Skeletal muscle cell (primary cell): ENCODE data around the gene CTNS.
A peak's percentile ranks its signal among the peaks of the same experiment; 100 is the strongest.

Experiments
- DNase-seq: peaks from one replicate; pipeline ENCODE4 v3.0.0-alpha.2; 2010; ENCODE audit warnings: low read depth
- H3K4me3 ChIP-seq: 2 replicates; pipeline ENCODE4 v1.5.1; 2011; ENCODE audit warnings: low read depth, mild to moderate bottlenecking, control low read depth, low read length, moderate library complexity

Gene CTNS

GRCh38 chr17:3636154-3636907 is at the start of gene CTNS, which contains the start of gene SHPK:
TSS of gene CTNS (plus strand) at chr17:3636760. CDS start at chr17:3640207, 3,447 bp downstream.
TSS of gene SHPK (minus strand) at chr17:3636250. CDS start at chr17:3636219, 31 bp downstream.
- peak within 1 kb of the TSS; percentile 96 for H3K4me3 ChIP-seq
- peak; percentile 83 for DNase-seq

GRCh38 chr17:3589784-3590183 is 46.8 kb upstream of the CTNS start:
- no peak overlapping the region for H3K4me3 ChIP-seq
- no peak for DNase-seq

- no peak for DNase-seq
Observed at GRCh38 chr17:3590231-3590630, 46.3 kb upstream of the CTNS start.

GRCh38 chr17:3590768-3591167 is 45.8 kb upstream of the CTNS start:
- no peak for DNase-seq
- H3K4me3 ChIP-seq = no peak overlapping the region

More at GRCh38 chr17:3590231-3590630, 46.3 kb upstream of the CTNS start:
- H3K4me3 ChIP-seq = no peak overlapping the region

GRCh38 chr17:3592216-3592860 is 44.2 kb upstream of the CTNS start:
- no peak for DNase-seq
- no peak overlapping the region for H3K4me3 ChIP-seq

- DNase-seq = no peak
- no peak overlapping the region for H3K4me3 ChIP-seq
Observed at GRCh38 chr17:3593384-3593783, 43.2 kb upstream of the CTNS start.

GRCh38 chr17:3594051-3594800 is 42.3 kb upstream of the CTNS start:
- DNase-seq = peak; percentile 80
- no peak overlapping the region for H3K4me3 ChIP-seq

GRCh38 chr17:3594976-3595375 is 41.6 kb upstream of the CTNS start:
- H3K4me3 ChIP-seq = no peak overlapping the region
- DNase-seq = no peak

GRCh38 chr17:3596804-3597464 is 39.6 kb upstream of the CTNS start:
- H3K4me3 ChIP-seq = no peak overlapping the region
- DNase-seq = no peak

- DNase-seq = no peak
- no peak overlapping the region for H3K4me3 ChIP-seq
Observed at GRCh38 chr17:3598078-3598477, 38.5 kb upstream of the CTNS start.

- no peak overlapping the region for H3K4me3 ChIP-seq
- no peak for DNase-seq
Observed at GRCh38 chr17:3600529-3601205, 35.9 kb upstream of the CTNS start.

- DNase-seq = no peak
- H3K4me3 ChIP-seq = no peak overlapping the region
Observed at GRCh38 chr17:3602499-3602898, 34.1 kb upstream of the CTNS start.

- no peak overlapping the region for H3K4me3 ChIP-seq
- DNase-seq = peak; percentile 39
Observed at GRCh38 chr17:3603119-3603869, 33.3 kb upstream of the CTNS start.

- DNase-seq = no peak
- no peak overlapping the region for H3K4me3 ChIP-seq
Observed at GRCh38 chr17:3603870-3604259, 32.7 kb upstream of the CTNS start.

GRCh38 chr17:3609689-3610088 is 26.9 kb upstream of the CTNS start:
- H3K4me3 ChIP-seq = no peak overlapping the region
- DNase-seq = no peak

GRCh38 chr17:3610523-3610922 is 26.0 kb upstream of the CTNS start:
- no peak for DNase-seq

GRCh38 chr17:3613124-3613523 is 23.4 kb upstream of the CTNS start:
- H3K4me3 ChIP-seq = no peak overlapping the region
- DNase-seq = no peak

More at GRCh38 chr17:3610523-3610922, 26.0 kb upstream of the CTNS start:
- H3K4me3 ChIP-seq = no peak overlapping the region

GRCh38 chr17:3615160-3615870 is 21.2 kb upstream of the CTNS start:
- no peak for DNase-seq
- no peak overlapping the region for H3K4me3 ChIP-seq
